Muscle layer of colon (tissue), 2 donors: ENCODE results near the gene CFHR1.
"Not testable (repeated sequence)": the region's sequence is repeated elsewhere in the genome, so short reads cannot be mapped to it uniquely, and the experiment has no call there.

ENCODE experiments used
- H3K27ac ChIP-seq: one replicate; pipeline ENCODE4 v1.7.0; 2013; ENCODE audit warnings: low read depth, mild to moderate bottlenecking, low read length, moderate library complexity
- H3K27me3 ChIP-seq, 2 donors: one replicate each; pipeline ENCODE4 v1.7.0; 2013; ENCODE audit warnings: low read length in 2 of 2, mild to moderate bottlenecking in 2 of 2; ENCODE audit not compliant: insufficient read depth in 2 of 2, control insufficient read depth in 1 of 2
- H3K36me3 ChIP-seq: one replicate; pipeline ENCODE4 v1.7.0; 2013; ENCODE audit warnings: mild to moderate bottlenecking, low read length; ENCODE audit not compliant: insufficient read depth
- H3K4me1 ChIP-seq: one replicate; pipeline ENCODE4 v1.7.0; 2013; ENCODE audit warnings: mild to moderate bottlenecking, low read length; ENCODE audit not compliant: insufficient read depth
- H3K4me3 ChIP-seq, 2 donors: one replicate each; pipeline ENCODE4 v1.7.0; 2013; ENCODE audit warnings: low read length in 2 of 2, low read depth in 1 of 2, mild to moderate bottlenecking in 1 of 2, moderate library complexity in 1 of 2
- H3K9ac ChIP-seq: one replicate; pipeline ENCODE4 v1.7.0; 2013; ENCODE audit warnings: low read length
- H3K9me3 ChIP-seq: one replicate; pipeline ENCODE4 v1.7.0; 2013; ENCODE audit warnings: mild to moderate bottlenecking, low read length
- donor health status: abdominal sarcoma.
- donor health status: Adenocarcinoma of cecum.

The CFHR1 gene

DNA sequence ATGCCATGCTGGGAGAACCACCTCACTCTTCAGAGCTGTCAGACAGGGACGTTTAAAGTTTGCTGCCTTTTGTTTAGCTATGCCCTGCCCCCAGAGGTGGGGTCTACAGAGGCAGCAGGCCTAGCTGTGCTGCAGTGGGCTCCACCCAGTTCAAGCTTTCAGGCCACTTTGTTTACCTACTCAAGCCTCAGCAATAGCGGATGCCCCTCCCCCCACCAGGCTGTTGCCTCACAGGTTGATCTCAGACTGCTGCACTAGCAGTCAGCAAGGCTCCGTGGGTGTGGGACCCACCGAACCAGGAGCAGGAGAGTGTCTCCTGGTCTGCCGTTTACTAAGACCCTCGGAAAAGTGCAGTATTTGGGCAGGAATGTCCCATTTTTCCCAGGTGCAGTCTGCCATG is 2.1 kb upstream of the CFHR1 start:
- H3K27me3 ChIP-seq, H3K27ac ChIP-seq, H3K4me3 ChIP-seq, H3K9ac ChIP-seq, H3K4me1 ChIP-seq, H3K36me3 ChIP-seq, H3K9me3 ChIP-seq: not testable (repeated sequence)

DNA sequence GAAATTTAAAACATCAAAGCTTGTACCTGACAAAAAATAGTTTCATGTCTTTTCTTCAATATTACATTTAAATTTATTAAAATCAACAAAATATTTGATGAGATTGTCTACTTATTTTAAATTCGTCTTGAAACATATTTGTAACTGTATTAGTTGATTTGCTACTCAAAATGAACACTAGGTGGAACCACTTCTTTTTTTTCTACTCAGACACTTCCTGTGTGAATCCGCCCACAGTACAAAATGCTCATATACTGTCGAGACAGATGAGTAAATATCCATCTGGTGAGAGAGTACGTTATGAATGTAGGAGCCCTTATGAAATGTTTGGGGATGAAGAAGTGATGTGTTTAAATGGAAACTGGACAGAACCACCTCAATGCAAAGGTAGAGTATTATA is 8.3 kb downstream of the CFHR1 start:
- H3K27ac ChIP-seq, H3K4me1 ChIP-seq, H3K27me3 ChIP-seq, H3K9ac ChIP-seq, H3K4me3 ChIP-seq, H3K36me3 ChIP-seq, H3K9me3 ChIP-seq: not testable (repeated sequence)

DNA sequence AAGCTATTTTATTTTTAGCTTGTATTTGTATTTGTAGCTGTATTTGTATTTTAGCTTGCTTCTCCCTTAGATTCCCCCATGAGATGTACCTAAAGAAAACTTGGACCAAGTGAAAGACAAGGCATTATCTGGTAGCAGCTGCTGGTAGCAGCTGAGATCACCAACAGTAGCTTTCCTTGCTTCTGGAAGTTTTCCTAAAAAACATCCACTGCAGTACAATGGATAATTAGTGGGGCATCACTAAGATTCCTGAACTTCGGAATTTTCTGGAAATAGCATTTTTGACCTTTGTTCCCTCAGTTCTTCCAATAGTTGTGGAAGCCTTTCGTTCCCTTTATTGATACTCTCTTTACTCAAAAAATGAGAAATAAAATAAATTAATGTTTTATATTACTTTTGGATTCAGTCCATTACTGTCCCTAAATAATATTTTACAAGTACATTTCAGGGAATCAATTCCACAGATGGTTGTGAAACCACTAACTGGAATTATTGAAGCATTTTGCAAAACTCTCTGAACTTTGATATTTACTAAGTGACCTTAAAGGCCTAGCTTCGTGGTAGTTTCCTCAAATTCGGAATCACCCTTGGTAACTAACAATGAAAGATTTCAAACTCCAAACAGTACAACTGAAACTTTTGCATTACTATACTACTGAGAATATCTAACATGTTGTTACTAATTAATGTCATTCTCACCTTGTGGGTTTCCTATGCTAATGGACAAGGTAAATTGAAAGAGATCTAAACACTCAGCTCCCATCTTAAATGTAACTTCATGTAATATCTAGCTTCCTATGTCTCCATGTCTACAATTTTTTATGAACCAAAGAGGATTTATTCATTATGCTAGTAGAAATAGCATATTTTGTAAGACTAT is 30.3 kb downstream of the CFHR1 start:
- not testable (repeated sequence) for H3K36me3 ChIP-seq, H3K27ac ChIP-seq, H3K4me1 ChIP-seq

DNA sequence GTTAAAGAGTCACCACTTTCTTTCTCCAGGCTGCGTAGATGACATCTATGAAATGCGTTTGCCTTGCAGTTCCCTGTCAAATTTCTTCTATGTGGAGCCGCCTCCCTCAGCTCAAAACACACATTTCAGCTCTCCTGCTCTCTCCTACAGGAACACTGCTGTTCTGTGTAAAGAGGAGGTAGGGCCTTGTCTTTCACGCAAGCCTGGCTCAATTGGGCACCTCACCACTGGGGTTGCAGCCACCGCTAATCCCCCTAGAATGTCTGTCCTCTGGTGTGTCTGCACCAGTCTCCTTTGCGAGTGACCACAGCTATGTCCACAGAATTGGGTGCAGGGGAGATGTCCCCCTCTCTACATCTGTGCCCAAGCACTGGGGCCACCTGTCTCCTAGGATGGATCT is 36.5 kb downstream of the CFHR1 start:
- Histone ChIP-seq H3K36me3 (no peaks in the 10 kb centered on the region), H3K27ac (no peak overlapping the region), H3K9ac (no peak overlapping the region), H3K9me3 (no peaks in the 10 kb centered on the region), H3K27me3 (no peaks in the 10 kb centered on the region), H3K4me3 (no peak overlapping the region), H3K4me1 (no peaks in the 10 kb centered on the region)

More for the DNA sequence above, 30.3 kb downstream of the CFHR1 start:
- not testable (repeated sequence) for H3K9me3 ChIP-seq, H3K4me3 ChIP-seq, H3K9ac ChIP-seq, H3K27me3 ChIP-seq

DNA sequence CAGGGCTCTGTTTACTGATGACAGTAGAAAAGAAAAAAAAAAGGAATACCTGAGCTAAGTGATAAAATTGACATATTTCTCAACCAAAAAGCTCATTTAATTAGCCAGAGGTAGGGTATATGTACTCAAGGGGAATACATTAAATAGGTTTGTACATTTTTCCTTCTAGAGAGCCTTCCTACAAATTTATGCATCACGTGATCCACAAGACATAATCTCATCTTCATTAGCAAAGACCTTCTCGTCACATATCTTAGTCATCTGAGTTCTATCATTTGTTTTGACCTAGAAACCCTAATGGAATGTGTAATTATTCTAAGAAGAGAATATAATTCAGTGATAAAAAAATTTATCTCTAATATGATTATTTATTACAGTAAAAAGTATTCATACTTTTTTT is 37.7 kb downstream of the CFHR1 start:
- Histone ChIP-seq H3K9me3 (no peaks in the 10 kb centered on the region), H3K27me3 (no peaks in the 10 kb centered on the region), H3K4me3 (no peak overlapping the region), H3K9ac (no peak overlapping the region), H3K27ac (no peak overlapping the region), H3K4me1 (no peaks in the 10 kb centered on the region), H3K36me3 (no peaks in the 10 kb centered on the region)

DNA sequence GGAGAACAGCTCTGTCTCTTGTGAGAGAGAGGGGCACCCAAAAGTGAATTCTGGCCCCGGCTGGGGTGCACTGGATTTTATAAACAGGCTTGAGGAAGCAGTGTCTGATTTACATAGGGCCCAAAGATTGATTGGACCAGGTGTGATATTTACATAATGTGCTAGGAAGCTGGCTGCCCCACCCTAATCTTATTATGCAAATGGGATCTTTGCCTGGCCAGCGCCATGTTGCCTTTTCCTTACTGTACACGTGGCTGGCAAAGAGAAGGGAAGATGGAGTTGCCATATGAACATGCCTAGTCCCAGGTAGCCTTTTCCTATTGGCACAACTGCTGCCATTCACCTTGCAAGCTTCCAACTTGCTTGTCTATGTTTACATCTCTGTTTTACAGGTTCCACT is 39.3 kb downstream of the CFHR1 start:
- Histone ChIP-seq H3K4me3 (no peak overlapping the region), H3K4me1 (no peaks in the 10 kb centered on the region), H3K9me3 (no peaks in the 10 kb centered on the region), H3K9ac (no peak overlapping the region), H3K27ac (no peak overlapping the region), H3K27me3 (no peaks in the 10 kb centered on the region), H3K36me3 (no peaks in the 10 kb centered on the region)

DNA sequence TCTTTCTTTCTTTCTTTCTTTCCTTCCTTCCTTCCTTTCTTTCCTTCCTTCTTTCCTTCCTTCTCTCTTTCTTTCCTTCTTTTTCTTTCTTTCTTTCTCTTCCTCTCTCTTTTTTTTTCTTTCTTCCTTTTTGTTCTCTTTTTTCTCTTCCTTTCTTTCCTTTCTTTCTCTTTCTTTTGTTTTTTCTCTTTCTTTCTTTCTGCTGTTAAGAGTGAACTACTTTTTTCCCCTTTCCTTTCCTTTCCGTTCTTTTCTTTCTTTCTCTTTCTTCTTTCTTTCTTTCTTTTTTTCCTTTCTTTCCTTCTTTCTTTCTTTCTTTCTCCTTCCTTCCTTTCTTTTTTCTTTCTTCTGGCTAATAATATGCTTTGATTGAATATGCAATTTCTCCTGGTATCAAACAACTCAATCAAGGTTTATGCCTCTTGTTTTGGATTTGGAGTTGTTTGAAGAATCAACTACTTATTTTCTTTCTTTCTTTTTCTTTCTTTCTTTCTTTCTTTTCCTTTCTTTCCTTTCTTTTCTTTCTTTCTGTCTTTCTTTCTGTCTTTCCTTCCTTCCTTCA is 40.9 kb downstream of the CFHR1 start:
- Histone ChIP-seq H3K27ac (no peak overlapping the region), H3K4me3 (no peak overlapping the region), H3K36me3 (no peaks in the 10 kb centered on the region), H3K9ac (no peak overlapping the region), H3K9me3 (no peaks in the 10 kb centered on the region), H3K27me3 (no peaks in the 10 kb centered on the region), H3K4me1 (no peaks in the 10 kb centered on the region)

DNA sequence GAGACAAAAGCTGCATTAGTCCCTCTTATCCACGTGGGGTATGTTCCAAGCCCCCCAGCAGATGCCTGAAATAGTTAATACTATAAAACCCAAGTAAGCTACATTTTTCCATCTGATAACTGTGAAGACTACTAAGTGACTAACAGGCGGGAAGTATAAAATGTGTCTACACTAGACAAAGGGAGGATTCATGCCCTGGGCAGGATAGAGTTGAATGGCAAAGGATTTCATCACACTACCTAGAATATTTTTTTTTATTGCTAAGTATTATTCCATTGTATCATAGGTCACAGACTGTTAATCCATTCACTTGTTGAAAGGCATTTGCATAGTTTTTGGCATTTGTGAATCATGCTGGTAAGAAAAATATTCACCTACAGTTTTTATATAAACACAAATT is 41.9 kb downstream of the CFHR1 start:
- Histone ChIP-seq H3K4me3 (no peak overlapping the region), H3K27ac (no peak overlapping the region), H3K36me3 (no peaks in the 10 kb centered on the region), H3K9me3 (no peaks in the 10 kb centered on the region), H3K4me1 (no peaks in the 10 kb centered on the region), H3K9ac (no peak overlapping the region), H3K27me3 (no peaks in the 10 kb centered on the region)

DNA sequence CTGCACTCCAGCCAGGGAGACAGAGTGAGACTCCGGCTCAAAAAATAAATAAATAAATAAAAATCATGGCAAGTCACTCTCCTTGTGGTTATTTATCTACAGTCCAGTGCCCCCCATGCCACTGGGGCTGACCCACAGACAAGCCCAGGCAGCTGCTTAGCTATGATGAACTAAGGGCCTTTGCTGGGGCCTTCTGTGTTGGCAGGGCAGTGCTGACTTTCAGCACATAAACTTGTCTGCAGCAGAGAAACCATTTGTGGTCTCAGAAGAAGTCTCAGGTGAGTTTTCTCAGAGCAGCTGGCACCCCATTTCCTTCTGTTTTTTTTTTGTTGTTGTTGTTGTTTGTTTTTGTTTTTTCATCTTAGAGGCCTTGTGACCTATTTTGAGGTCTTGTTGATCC is 47.4 kb downstream of the CFHR1 start:
- Histone ChIP-seq H3K4me3 (no peak overlapping the region), H3K9me3 (no peaks in the 10 kb centered on the region), H3K9ac (no peak overlapping the region), H3K27me3 (no peaks in the 10 kb centered on the region), H3K36me3 (no peaks in the 10 kb centered on the region), H3K27ac (no peak overlapping the region), H3K4me1 (no peaks in the 10 kb centered on the region)

DNA sequence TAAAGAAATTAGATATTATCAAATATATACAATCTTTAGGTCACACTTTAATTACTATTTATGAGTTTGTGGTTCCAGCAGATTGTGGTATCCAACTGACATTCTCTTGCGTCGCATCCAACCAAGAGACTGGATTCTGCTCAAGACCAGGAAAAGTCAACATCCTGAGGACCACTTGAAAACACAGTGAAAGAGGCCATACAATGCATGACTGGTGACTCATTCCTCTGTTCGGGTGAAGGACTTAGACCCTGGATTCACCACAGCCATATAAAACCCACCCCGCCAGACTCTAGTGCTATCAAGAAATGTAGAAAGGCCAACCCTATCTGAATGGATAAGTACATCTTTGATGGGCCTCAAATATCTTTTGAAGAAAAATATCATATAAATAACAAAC is 53.9 kb downstream of the CFHR1 start:
- no peak overlapping the region for H3K9ac ChIP-seq
- H3K27ac ChIP-seq, result no peak overlapping the region
- no peak overlapping the region for H3K4me3 ChIP-seq
- H3K9me3 ChIP-seq, result no peaks in the 10 kb centered on the region
- no peaks in the 10 kb centered on the region for H3K4me1 ChIP-seq
- peaks cover 0 to 5% of the 10 kb centered on the region in 2 donors for H3K27me3 ChIP-seq
- H3K36me3 ChIP-seq, result no peaks in the 10 kb centered on the region

DNA sequence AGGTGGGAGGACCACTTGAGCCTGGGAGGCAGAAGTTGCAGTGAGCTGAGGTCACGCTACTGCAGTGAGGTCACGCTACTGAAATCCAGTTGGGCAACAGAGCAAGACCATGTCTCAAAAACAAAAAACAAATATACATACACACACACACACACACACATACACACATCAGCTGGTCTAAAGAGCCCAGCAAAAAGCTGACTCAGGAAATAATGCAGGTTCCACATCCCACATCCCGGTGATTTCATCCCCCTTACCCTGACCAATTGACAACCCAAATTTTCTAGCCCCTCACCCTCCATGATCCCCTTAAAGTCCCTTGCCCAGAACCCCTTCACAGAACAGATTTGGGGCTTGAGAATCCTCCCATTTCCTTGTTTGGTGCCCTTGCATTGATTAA is 56.4 kb downstream of the CFHR1 start:
- Histone ChIP-seq H3K27me3 (peaks cover 0 to 5% of the 10 kb centered on the region in 2 donors), H3K4me3 (no peak overlapping the region), H3K9me3 (no peaks in the 10 kb centered on the region), H3K27ac (no peak overlapping the region), H3K36me3 (no peaks in the 10 kb centered on the region), H3K9ac (no peak overlapping the region), H3K4me1 (no peaks in the 10 kb centered on the region)

DNA sequence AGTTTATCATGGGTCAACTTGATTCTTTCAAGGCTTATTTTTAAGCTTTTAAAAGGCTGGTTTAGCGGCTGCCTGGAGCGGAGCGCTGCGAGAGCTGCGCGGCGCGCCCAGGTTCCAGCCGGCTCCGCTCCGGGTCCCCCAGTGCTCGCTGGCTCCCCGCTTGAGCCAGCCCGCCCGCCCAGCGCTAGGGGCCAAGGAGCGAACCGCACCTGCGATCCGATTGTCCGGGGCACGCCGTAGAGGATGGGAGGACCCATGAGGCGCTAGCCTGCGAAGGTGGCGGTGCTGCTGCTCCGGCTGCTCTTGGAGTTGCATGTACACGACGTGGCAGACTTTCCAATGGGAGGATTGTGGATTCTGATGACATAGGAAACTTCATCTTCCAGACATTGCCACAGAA is 58.4 kb downstream of the CFHR1 start:
- Histone ChIP-seq H3K9me3 (no peaks in the 10 kb centered on the region), H3K4me3 (no peak overlapping the region), H3K9ac (no peak overlapping the region), H3K36me3 (no peaks in the 10 kb centered on the region), H3K4me1 (no peaks in the 10 kb centered on the region), H3K27me3 (peaks cover 0 to 5% of the 10 kb centered on the region in 2 donors), H3K27ac (no peak overlapping the region)
